ENCODE data around the gene SURF6. TPM values are rescaled to one million over a fixed set of nuclear protein-coding genes. Genes with fewer than 3 reads are reported as not detected.

The SURF6 gene
- total and polyA plus RNA-seq, 2 of the 8 experiments (the other 6 are each of a cell fraction or from before 2014, with no cell fraction given): 6.1 to 23.7 TPM

- peak within 1 kb of the TSS; percentile 97 for H3K4ac ChIP-seq (replicated peaks; ENCODE audit: insufficient read length, low read depth, low read length)
- TF ChIP-seq SIRT6 (IDR thresholded peaks at IDR 0.05; ENCODE audit: low read length) (no peak), HDAC6 (IDR thresholded peaks at IDR 0.05; ENCODE audit: low read depth, low read length) (no peak), SP2 (IDR thresholded peaks at IDR 0.05; ENCODE audit: low read length) (no peak), JUN (IDR thresholded peaks at IDR 0.05; ENCODE audit: low read depth, low read length) (no peak), RAD21 (IDR thresholded peaks at IDR 0.05 in 1 of 2, conservative IDR thresholded peaks at IDR 0.05 in 1 of 2; ENCODE audit: low read depth in 2 of 2, low read length in 2 of 2) (no peak), CHD2 (IDR thresholded peaks at IDR 0.05; ENCODE audit: low read length) (peak; percentile 98), NRF1 (IDR thresholded peaks at IDR 0.05; ENCODE audit: low read depth, low read length) (no peak), CBX8 (IDR thresholded peaks at IDR 0.05; ENCODE audit: borderline replicate concordance, low read depth, low read length) (no peak), SP1 (IDR thresholded peaks at IDR 0.05; ENCODE audit: low read depth, low read length) (peak; percentile 64; the same call in 1 of the 2 replicates), JUND (IDR thresholded peaks at IDR 0.05; ENCODE audit: low read length) (no peak; the same call in 1 of the 2 replicates), ASH2L (IDR thresholded peaks at IDR 0.05; ENCODE audit: low read length) (no peak), PHF8 (conservative IDR thresholded peaks at IDR 0.05; ENCODE audit: low read depth, low read length) (peak; percentile 96)
Measured at GRCh38 chr9:133347985-133348717, 12.2 kb upstream of the SURF6 start, which contains the start of the genes MED22 and RPL7A. Gene MED22 (minus strand): TSS chr9:133348131. CDS start chr9:133346662, 1,469 bp downstream. Gene RPL7A (plus strand): TSS chr9:133348218. CDS start chr9:133348244, 26 bp downstream.

More at GRCh38 chr9:133347985-133348717, 12.2 kb upstream of the SURF6 start, which contains the start of the genes MED22 and RPL7A:
- H2BK15ac ChIP-seq (ENCODE audit: low read length): no peak within 1 kb of the TSS
- H4K20me1 ChIP-seq (replicated peaks in 1 of 2; ENCODE audit: control insufficient read depth in 1 of 2, insufficient read depth in 2 of 2, low read length in 2 of 2): peaks cover 14 to 32% of the 10 kb centered on the region in 2 experiments
- DNase-seq (ENCODE audit: low read depth in 1 of 2, low spot score in 2 of 2): peak; percentile 77 to 93
- H3K27ac ChIP-seq (ENCODE audit: low read depth, low read length): peak within 1 kb of the TSS; percentile 99
- H2BK12ac ChIP-seq (ENCODE audit: low read depth, low read length): peak within 1 kb of the TSS; percentile 50; the same call in 1 of the 2 replicates
- H3K36me3 ChIP-seq (ENCODE audit: control insufficient read depth in 2 of 4, insufficient read depth in 4 of 4, low read length in 3 of 4): peaks cover 37 to 77% (median 65%) of the 10 kb centered on the region in 4 experiments
- H3K4me2 ChIP-seq (ENCODE audit: insufficient read depth in 1 of 2, low read depth in 2 of 2, low read length in 2 of 2): peak within 1 kb of the TSS; percentile 91 to 97
- peak within 1 kb of the TSS; percentile 96 for H3K18ac ChIP-seq (ENCODE audit: extremely low read depth, low read length)
- no peaks in the 10 kb centered on the region for H3K9me3 ChIP-seq (ENCODE audit: insufficient read depth in 2 of 2, low read depth in 1 of 2, low read length in 1 of 2)
- H2BK20ac ChIP-seq (ENCODE audit: low read length): no peak within 1 kb of the TSS
- H3K27me3 ChIP-seq (replicated peaks in 1 of 4; ENCODE audit: control insufficient read depth in 3 of 4, extremely low read depth in 1 of 4, insufficient read depth in 3 of 4, low read length in 3 of 4): no peaks in the 10 kb centered on the region
- peak within 1 kb of the TSS; percentile 97 for H4K5ac ChIP-seq (ENCODE audit: insufficient read length, low read depth, low read length)
- WGBS, 2 experiments (ENCODE audit: extremely low coverage in 1 of 2, insufficient coverage in 1 of 2, insufficient read length in 1 of 2, insufficient replicate concordance in 2 of 2, low coverage in 1 of 2, low lambda C conversion rate in 2 of 2, missing lambda C conversion rate in 1 of 2): 1% methylated on average over 52 of the region's 64 CpGs; no CpG with 5 or more reads in 1 of the 2 experiments
- peak within 1 kb of the TSS; percentile 81 for H3K56ac ChIP-seq (replicated peaks; ENCODE audit: insufficient read length, low read depth, low read length)
- CTCF ChIA-PET (ENCODE audit: partially characterized antibody): interaction anchor here (0.7 to 3.3 kb wide), 4 partner anchors 8 to 162 kb away, joined by 3 to 22 read pairs (median 3); partner anchors contain the start of genes SURF1 and SURF2
- peak within 1 kb of the TSS; percentile 87 for H4K91ac ChIP-seq (replicated peaks; ENCODE audit: insufficient read length, low read length)
- H3K4me3 ChIP-seq (ENCODE audit: extremely low read depth in 1 of 4, insufficient read depth in 2 of 4, low read depth in 3 of 4, low read length in 4 of 4): peak within 1 kb of the TSS; percentile 93 to 100 (median 96)
- no peak within 1 kb of the TSS for H2BK120ac ChIP-seq (replicated peaks; ENCODE audit: low read depth, low read length)
- POLR2A ChIA-PET (ENCODE audit: partially characterized antibody): interaction anchor here (0.6 to 16.1 kb wide), 39 partner anchors 3 to 499 kb away, joined by 3 to 461 read pairs (median 4); partner anchors contain the start of genes ADAMTS13, CACFD1, MED22 and REXO4
- H2BK5ac ChIP-seq (ENCODE audit: low read depth, low read length): peak within 1 kb of the TSS; percentile 100
- peak within 1 kb of the TSS; percentile 75; the same call in 1 of the 2 replicates for H2AK5ac ChIP-seq (ENCODE audit: low read depth, low read length)
- peaks cover 9% of the 10 kb centered on the region; the same call in 1 of the 2 replicates for H3K23me2 ChIP-seq (ENCODE audit: low read depth, low read length)
- peak within 1 kb of the TSS; percentile 98 to 99 (median 98) for H3K9ac ChIP-seq (replicated peaks in 1 of 4; ENCODE audit: extremely low read depth in 1 of 4, low read depth in 3 of 4, low read length in 3 of 4)
- H3K14ac ChIP-seq (ENCODE audit: insufficient read length): no peak within 1 kb of the TSS
- no peak for FAIRE-seq
- H4K8ac ChIP-seq (ENCODE audit: extremely low read depth, insufficient read depth, low read length): peak within 1 kb of the TSS; percentile 100
- H3K79me1 ChIP-seq (ENCODE audit: low read depth, low read length): peaks cover 17% of the 10 kb centered on the region
- H3K4me1 ChIP-seq (replicated peaks in 1 of 4; ENCODE audit: control insufficient read depth in 3 of 4, insufficient read depth in 4 of 4, low read length in 3 of 4): peaks cover 0 to 10% (median 7%) of the 10 kb centered on the region in 4 experiments; a peak in 6 of 7 replicates
- H3K23ac ChIP-seq (ENCODE audit: insufficient read length): no peak within 1 kb of the TSS
- peaks cover 9 to 39% of the 10 kb centered on the region in 2 experiments for H3K79me2 ChIP-seq (ENCODE audit: control insufficient read depth in 1 of 2, insufficient read depth in 2 of 2, low read length in 2 of 2)
- no peak within 1 kb of the TSS for H2AFZ ChIP-seq (ENCODE audit: low read length)
